Measurements from ENCODE around the gene TRNT1.
A peak's percentile ranks its signal among the peaks of the same experiment; 100 is the strongest.

The TRNT1 gene

DNA sequence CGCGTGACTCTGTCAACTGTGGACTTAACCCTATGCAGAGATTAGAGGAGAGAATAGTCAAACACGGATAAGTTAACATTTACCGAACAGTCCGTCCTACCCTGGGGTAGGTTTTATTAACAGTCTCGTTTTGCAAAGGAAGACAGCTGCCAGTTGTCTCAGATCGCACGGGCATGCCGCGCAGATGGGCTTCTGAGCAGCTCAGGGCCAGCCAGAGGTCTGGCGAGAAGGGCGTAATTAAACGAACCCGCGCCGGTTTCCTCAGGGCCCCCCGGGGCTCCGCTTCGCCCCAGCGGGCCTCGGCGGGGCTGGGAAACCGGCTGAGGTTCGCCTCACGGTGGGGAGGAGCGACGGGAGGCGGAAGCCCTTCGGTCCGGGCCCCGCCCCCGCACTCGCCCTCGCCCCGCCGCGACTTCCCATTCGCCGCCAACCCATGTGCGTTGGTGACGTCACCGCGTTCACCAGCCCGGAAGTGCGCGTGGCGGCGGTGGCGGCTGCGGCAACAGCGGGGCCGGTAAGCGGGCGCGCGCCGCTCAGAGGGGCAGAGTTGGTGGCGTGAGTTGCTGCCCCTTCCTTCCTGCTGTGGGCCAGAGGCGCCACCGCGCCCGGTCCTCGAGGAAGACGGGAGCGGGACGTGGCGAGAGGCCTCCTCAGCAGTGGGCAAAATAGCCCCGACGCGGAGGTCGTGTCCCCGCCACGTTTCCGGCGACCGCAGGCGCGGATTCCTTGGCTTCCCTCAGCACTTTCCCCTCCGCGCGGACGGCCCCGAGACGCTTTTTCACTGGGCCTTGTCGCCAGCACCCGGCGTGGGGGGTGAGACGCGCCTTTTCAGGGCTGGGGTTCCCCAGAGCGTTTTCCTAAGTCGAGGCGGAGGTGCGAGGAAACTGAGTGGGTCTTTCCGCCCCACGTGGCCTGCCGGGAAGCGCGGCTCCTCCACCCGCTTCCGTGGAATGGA lies at the start of gene TRNT1:
Gene TRNT1, plus strand, starts transcription at position 464 of the 955 bp plus-strand sequence. CDS start 2,101 bp downstream, outside the sequence.
- DNase-seq = peak; percentile 98

- DNase-seq = no peak
These were observed 46.4 kb upstream of the TRNT1 start for GRCh38 chr3:3080309-3080708.

DNA sequence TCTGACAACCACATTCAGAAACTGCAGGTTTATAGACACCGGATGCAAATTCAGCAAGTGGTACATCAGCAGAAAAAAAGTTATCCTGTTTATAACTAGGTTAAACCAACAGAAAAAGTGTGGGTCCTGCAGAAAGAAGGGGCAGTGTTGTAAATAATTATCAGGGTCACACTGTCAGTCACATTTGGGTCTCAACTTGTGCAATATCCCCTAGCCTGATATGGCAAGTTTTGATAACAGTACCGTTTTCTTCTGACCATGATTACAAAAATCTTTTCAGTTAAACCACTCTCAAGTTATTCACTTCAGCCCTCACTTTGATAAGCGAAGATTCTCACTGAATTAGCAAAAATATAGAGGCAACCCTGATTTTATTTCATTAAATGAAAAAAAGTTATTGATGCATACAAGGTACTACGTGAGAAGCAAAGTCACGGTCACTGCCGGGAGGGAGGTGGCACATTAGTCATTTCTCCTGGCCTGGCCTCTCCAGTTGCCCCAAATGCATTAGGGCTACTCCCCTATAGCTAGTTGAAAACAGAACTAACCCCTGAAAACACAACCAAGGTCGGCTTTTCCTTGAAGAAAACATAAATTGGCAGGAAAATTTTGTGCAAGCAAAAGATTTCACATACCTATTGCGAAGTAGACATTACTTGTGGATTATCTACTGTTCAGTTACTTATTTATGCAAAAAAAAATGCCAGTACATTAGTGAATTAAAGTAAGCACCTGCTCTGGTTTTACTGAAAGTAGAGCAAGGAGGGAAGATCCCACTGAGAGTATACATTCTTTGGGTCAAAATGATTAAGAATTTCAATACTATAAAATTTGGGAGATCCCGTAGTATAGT lies 45.1 kb upstream of the TRNT1 start:
- DNase-seq = no peak

- no peak for DNase-seq
These were observed 44.4 kb upstream of the TRNT1 start for GRCh38 chr3:3082234-3082924.

GRCh38 chr3:3084890-3085289 lies 41.9 kb upstream of the TRNT1 start:
- DNase-seq = no peak

DNA sequence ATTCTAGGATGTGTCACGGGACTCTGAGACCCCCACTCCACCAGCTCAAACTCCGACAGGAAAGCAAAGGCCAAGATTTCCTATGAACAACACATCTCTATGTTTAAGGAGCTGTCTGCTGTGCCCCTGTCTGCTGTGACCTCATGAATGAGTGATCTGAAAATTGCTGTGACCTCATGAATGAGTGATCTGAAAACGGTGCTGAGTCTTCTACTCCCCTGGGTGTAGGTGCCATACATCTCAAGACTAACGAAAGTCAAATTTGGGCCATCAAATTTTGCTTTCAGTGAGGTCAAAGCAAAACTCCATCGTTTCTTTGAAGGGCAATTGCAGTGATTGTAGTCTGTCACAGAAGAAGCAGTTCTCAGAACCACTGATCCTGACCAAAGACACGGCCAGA lies 41.0 kb upstream of the TRNT1 start:
- no peak for DNase-seq

DNA sequence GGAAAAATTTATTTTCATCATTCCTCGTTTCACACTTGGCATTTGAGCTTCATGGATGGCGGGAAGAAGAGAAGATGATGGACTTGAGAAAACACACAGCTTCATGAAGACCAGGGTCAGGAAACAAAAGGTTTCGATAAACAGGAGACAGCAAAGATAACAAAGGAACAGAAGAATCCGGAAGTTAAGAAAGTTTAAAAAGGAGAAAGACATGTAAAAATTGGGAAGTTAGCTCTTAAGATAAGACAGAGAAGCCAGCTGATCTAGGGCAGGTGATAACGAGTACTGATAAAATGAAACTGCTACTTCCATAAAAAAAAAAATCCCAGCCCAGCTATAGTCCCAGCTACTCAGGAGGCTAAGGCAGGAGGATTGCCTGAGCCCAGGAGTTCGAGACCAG lies 40.5 kb upstream of the TRNT1 start:
- DNase-seq = no peak

- no peak for DNase-seq
These were observed 39.5 kb upstream of the TRNT1 start for GRCh38 chr3:3087279-3087678.

DNA sequence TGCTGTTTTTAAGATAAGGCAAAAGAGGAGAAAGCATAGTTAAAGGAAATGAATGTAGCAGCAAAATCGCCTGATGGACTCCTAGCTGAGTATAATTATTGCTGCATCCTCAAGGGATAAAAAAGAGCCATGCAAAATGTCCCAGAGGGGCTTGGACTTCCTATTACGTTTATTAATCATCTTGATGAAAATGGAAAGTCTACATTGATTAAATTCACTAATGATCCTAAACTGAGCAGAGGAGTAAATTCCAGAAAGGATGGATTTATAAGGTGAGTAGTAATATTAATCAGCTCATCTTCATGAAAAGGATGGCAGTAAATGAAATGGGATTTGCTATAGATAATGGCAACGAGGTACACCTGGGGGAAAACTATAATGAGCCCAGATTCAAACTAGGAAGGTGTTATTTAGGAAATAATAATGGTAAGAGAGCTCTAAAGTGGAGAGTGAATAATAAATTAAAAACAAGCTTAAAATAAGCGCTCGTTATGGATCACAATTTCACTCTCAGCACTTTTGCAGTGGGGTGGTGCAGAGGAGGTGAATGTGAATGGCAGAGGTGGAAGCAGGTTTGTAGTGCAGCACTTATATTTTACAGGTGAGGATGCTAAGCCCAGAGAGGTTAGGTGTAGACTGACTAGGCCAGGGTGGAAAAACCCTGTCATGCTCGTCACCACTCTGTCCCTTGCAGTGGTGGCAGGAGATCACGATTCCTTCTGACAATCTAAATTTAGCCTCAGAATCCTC lies 38.8 kb upstream of the TRNT1 start:
- DNase-seq = no peak

- DNase-seq = no peak
These were observed 37.7 kb upstream of the TRNT1 start for GRCh38 chr3:3089017-3089416.

GRCh38 chr3:3097958-3098357 lies 28.8 kb upstream of the TRNT1 start:
- no peak for DNase-seq

- no peak for DNase-seq
These were observed 24.9 kb upstream of the TRNT1 start for GRCh38 chr3:3101660-3102458.

DNA sequence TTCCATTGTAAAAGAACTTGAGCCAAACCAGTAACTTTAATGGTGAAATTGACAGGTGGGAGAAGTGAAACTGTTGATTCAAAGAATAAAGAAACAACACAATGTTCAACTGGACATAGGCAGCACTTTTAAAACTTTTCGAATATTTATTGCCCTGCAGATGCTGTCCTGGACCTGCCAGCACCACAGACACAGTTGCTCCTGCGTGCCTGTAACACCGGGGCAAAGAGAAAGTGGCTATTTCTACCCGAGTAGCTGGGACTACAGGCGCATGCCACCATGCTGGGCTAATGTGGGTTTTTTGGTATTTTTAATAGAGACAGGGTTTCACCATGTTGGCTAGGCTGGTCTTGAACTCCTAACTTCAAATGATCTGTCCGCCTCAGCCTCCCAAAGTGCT lies 24.0 kb upstream of the TRNT1 start:
- DNase-seq = no peak

- DNase-seq = no peak
These were observed 21.5 kb upstream of the TRNT1 start for GRCh38 chr3:3105246-3105645.

DNA sequence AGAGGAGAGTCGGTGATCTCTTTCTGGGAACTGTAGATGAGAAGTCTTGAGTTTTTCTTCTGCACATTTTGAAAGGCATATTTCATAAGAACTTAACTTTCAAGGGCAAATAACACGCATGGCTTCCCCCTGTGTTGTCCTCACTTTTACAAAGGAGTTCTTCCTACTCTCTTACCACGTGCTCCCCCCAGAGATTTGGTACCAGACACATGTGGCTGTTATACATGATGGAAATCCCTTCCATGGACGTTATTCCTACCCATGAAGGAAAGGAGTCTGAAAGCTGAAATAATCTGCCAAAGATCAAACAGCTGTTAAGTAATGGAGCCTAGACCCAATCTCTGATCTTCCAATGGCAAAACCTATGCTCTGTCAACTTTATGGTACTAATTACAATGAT lies 20.9 kb upstream of the TRNT1 start:
- DNase-seq = no peak

- DNase-seq = no peak
These were observed 19.6 kb upstream of the TRNT1 start for GRCh38 chr3:3107181-3107580.

GRCh38 chr3:3107858-3108257 lies 18.9 kb upstream of the TRNT1 start:
- DNase-seq = no peak

- DNase-seq = no peak
These were observed 17.1 kb upstream of the TRNT1 start for GRCh38 chr3:3109407-3110298.

DNA sequence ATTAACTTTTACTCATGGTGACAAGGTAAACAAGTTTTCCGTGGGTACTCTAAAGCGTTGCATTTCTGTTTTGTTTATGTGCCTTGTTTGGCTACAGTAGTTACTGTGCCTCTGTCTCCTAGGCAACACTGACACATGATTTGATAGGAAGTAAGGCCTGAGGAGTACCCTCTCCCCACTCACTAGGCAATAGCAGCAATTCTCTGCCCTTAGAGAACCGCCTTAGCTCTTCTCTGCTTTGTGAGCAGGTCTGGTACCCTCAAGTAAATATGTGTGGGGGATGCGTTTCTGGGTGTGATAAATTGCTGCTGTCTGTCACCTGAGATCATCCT lies 16.5 kb upstream of the TRNT1 start, which contains the start of gene IL5RA:
Gene IL5RA, minus strand, starts transcription at position 76 of the 332 bp plus-strand sequence. CDS start 5,390 bp downstream, outside the sequence.
- DNase-seq = peak; percentile 17

- no peak for DNase-seq
These were observed 15.9 kb upstream of the TRNT1 start for GRCh38 chr3:3110749-3111361.

All from eye (tissue), 1 donor.